GM12875 (cell line): ENCODE data around the gene ESPL1.

Source experiments
- H3K4me3 ChIP-seq: one replicate; pipeline ENCODE4 v1.5.1; 2011; ENCODE audit warnings: low read depth, low read length, control low read depth
- TF ChIP-seq, protein P1 (sequence below): IDR thresholded peaks from 2 replicates; pipeline ENCODE4 v1.5.1; 2011; ENCODE audit warnings: low read depth, mild to moderate bottlenecking, control low read depth, inconsistent platforms, low read length, moderate library complexity, borderline replicate concordance; ENCODE audit not compliant: insufficient read depth

ESPL1 gene

GRCh38 chr12:53279888-53280498 lies 11.9 kb downstream of the ESPL1 start:
- H3K4me3 ChIP-seq: no peak overlapping the region
- TF ChIP-seq, protein P1, sequence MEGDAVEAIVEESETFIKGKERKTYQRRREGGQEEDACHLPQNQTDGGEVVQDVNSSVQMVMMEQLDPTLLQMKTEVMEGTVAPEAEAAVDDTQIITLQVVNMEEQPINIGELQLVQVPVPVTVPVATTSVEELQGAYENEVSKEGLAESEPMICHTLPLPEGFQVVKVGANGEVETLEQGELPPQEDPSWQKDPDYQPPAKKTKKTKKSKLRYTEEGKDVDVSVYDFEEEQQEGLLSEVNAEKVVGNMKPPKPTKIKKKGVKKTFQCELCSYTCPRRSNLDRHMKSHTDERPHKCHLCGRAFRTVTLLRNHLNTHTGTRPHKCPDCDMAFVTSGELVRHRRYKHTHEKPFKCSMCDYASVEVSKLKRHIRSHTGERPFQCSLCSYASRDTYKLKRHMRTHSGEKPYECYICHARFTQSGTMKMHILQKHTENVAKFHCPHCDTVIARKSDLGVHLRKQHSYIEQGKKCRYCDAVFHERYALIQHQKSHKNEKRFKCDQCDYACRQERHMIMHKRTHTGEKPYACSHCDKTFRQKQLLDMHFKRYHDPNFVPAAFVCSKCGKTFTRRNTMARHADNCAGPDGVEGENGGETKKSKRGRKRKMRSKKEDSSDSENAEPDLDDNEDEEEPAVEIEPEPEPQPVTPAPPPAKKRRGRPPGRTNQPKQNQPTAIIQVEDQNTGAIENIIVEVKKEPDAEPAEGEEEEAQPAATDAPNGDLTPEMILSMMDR: no peak

DNA sequence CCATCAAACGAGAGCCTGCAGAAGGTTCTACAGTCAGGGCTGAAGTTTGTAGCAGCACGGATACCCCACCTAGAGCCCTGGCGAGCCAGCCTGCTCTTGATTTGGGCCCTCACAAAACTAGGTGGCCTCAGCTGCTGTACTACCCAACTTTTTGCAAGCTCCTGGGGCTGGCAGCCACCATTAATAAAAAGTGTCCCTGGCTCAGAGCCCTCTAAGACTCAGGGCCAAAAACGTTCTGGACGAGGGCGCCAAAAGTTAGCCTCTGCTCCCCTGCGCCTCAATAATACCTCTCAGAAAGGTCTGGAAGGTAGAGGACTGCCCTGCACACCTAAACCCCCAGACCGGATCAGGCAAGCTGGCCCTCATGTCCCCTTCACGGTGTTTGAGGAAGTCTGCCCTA lies 18.3 kb downstream of the ESPL1 start:
- no peak overlapping the region for H3K4me3 ChIP-seq
- TF ChIP-seq, protein P1: no peak

- TF ChIP-seq, protein P1: peak; percentile 63; the same call in 1 of the 2 replicates
- no peak overlapping the region for H3K4me3 ChIP-seq
Observed at GRCh38 chr12:53287741-53288216, 19.7 kb downstream of the ESPL1 start.

DNA sequence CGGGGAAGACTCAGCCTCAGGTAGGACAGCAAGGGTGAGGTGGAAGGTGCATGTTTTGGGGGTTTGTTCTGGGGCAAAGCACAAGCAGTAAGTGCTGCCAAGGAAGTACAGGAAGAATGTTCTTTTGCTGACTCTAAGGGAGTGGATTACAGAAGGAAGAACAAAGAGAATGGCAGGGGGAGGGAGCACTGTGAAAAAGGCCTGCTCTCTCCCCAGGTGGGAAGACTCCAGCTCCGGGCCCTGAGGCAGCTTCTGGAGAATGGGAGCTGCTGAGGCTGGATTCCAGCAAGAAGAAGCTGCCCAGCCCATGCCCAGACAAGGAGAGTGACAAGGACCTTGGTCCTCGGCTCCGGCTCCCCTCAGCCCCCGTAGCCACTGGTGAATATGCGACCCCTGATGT lies 20.2 kb downstream of the ESPL1 start:
- TF ChIP-seq, protein P1: no peak
- no peak overlapping the region for H3K4me3 ChIP-seq

DNA sequence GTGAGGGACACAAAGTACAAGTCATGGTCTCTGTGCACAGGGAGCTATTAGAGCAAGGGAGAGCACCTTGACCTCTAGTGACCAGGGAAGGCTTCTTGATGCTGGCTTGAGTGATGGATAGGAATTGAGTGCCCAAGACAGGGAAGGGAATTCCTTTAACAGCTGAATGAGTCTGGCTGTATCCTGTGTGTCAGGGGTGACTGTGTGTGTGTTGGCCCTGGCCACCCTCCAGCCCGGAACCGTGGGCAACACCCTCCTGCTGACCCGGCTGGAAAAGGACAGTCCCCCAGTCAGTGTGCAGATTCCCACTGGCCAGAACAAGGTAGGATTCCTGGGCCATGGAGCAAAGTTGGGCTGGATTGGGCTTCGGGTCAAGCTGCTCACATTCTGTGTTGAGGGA lies 21.8 kb downstream of the ESPL1 start:
- no peak overlapping the region for H3K4me3 ChIP-seq
- TF ChIP-seq, protein P1: no peak

DNA sequence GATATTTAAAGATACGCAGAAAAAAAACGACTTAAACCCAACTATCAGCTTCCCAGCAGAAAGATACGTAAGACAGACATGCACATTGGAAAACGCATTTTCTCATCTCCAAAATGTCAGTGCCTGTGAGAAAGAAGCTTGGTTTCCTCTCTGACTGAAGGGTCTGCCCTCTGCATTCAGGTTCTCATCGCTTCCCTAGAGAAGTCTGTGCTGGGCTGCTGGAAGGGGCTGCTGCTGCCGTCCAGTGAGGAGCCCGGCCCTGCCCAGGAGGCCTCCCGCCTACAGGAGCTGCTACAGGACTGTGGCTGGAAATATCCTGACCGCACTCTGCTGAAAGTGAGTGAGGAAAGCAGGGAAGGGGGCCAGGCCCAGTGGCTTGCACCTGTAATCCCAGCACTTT lies 22.6 kb downstream of the ESPL1 start:
- TF ChIP-seq, protein P1: no peak
- H3K4me3 ChIP-seq: no peak overlapping the region

DNA sequence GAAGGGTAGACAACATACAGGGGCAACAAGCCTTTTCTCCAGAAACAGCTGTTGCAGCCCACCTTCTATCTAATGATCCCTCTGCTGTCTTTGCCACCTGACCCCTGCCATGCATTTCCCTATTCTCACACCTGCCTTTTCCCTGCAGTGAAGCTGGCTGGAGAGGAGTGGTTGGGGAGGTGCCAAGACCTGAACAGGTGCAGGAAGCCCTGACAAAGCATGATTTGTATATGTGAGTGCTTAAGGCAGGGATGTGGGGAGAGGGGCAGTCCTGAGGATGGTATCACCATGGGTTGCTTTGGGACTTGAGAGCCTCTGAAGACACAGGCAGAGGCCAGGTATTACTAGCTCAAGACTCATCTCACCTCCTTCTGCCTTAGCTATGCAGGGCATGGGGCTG lies 24.3 kb downstream of the ESPL1 start:
- TF ChIP-seq, protein P1: no peak
- H3K4me3 ChIP-seq: no peak overlapping the region
